HCT116 (cell line): ENCODE measurements around the gene PLEKHO2.

Source experiments
- EGR1 ChIP-seq: IDR thresholded peaks from 2 replicates; pipeline ENCODE4 v1.6.1; 2012; ENCODE audit warnings: low read depth
- ELF1 ChIP-seq: IDR thresholded peaks from 2 replicates; pipeline ENCODE4 v1.6.1; 2012; ENCODE audit warnings: low read depth, borderline replicate concordance
- EZH2 ChIP-seq: fragments of 200-600 bp; sonication (generic); IDR thresholded peaks from 2 replicates; pipeline ENCODE4 v1.6.1; 2017; ENCODE audit warnings: antibody characterized with exemption, mixed run types
- EZH2phosphoT487 ChIP-seq: fragments of 200-600 bp; IDR thresholded peaks from 2 replicates; pipeline ENCODE4 v1.6.1; 2018; ENCODE audit warnings: antibody characterized with exemption, borderline replicate concordance
- FOSL1 ChIP-seq: IDR thresholded peaks from 2 replicates; pipeline ENCODE4 v1.6.1; 2012; ENCODE audit warnings: low read depth
- JUND ChIP-seq: IDR thresholded peaks from 2 replicates; pipeline ENCODE4 v1.6.1; 2012
- POLR2A ChIP-seq: IDR thresholded peaks from 2 replicates; pipeline ENCODE4 v1.7.0; 2011; ENCODE audit warnings: borderline replicate concordance; ENCODE audit not compliant: insufficient read depth, insufficient read length; ENCODE audit errors: extremely low read depth
- POLR2AphosphoS5 ChIP-seq: IDR thresholded peaks from 2 replicates; pipeline ENCODE4 v1.6.1; 2011; ENCODE audit warnings: mild to moderate bottlenecking, low read depth, low read length, moderate library complexity
- SP1 ChIP-seq: IDR thresholded peaks from 2 replicates; pipeline ENCODE4 v1.6.1; 2012; ENCODE audit warnings: low read depth
- TCF7L2 ChIP-seq: IDR thresholded peaks from 2 replicates; pipeline ENCODE4 v1.7.0; 2011; ENCODE audit warnings: borderline replicate concordance, inconsistent platforms; ENCODE audit not compliant: insufficient read depth, insufficient read length; ENCODE audit errors: extremely low read depth
- YY1 ChIP-seq: IDR thresholded peaks from 2 replicates; pipeline ENCODE4 v1.6.1; 2011; ENCODE audit warnings: low read length, low read depth, moderate library complexity, mild to moderate bottlenecking; ENCODE audit not compliant: insufficient replicate concordance; ENCODE audit errors: extremely low read depth
- ZNF274 ChIP-seq: fragments of 200-500 bp; sonication (Bioruptor generic); IDR thresholded peaks from 2 replicates; pipeline ENCODE4 v1.6.1; 2014; ENCODE audit warnings: mild to moderate bottlenecking, low read depth, low read length, inconsistent platforms
- TF ChIP-seq, protein P1 (sequence below), 3 experiments: fragments of 200-600 bp in 1 of 3; sonication (generic) in 1 of 3; IDR thresholded peaks in 2 of 3; conservative IDR thresholded peaks in 1 of 3; 2 replicates each; pipeline ENCODE4 v1.5.1; 2012 to 2017; ENCODE audit warnings: low read depth in 2 of 3, low read length in 2 of 3, antibody characterized with exemption in 1 of 3, borderline replicate concordance in 1 of 3, control low read depth in 1 of 3, mild to moderate bottlenecking in 1 of 3, mixed read lengths in 1 of 3, mixed run types in 1 of 3, moderate library complexity in 1 of 3; ENCODE audit not compliant: insufficient read depth in 1 of 3
- TF ChIP-seq, protein P2 (sequence below): IDR thresholded peaks from 2 replicates; pipeline ENCODE4 v1.6.1; 2012

DNA sequence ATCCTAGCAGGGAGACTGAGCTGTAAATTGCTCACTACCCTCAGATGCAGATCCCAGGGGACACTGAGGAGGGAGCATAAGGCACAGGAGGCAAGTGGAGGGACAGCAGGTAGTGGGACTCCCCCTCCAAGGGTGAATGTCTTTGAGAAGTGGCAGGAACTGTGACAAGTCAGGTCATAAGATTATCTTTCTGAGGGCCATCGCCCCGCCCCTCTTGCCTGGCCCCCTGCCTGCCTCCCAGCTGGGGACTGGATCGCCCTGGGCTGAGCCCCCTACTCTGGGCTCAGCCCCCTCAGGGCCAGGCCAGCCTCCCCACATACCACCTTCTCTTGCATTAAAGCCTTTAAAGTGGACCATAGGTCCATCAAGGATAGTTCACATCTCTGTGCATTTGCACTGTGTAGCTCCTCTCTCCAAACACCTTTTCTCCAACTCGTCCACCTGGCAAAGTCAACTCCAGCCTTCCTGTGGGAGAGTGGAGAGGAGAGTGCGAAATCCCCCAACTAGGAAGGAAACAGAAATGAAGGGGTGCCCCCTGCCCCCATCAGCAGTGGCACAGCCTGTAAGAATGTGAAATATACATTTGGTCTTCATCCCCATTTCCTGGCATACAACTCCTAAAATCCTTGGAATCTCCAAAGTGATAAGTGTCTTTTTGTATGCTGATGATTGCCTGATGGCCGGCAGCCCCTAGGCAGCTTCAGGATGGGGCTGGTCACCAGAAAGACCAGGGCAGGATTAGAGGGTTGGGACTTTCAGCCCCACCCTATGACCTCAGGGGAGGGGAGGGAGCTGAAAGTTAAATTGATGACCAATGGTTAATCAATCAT, 31.0 kb upstream of the PLEKHO2 start:
- TF ChIP-seq, protein P1, sequence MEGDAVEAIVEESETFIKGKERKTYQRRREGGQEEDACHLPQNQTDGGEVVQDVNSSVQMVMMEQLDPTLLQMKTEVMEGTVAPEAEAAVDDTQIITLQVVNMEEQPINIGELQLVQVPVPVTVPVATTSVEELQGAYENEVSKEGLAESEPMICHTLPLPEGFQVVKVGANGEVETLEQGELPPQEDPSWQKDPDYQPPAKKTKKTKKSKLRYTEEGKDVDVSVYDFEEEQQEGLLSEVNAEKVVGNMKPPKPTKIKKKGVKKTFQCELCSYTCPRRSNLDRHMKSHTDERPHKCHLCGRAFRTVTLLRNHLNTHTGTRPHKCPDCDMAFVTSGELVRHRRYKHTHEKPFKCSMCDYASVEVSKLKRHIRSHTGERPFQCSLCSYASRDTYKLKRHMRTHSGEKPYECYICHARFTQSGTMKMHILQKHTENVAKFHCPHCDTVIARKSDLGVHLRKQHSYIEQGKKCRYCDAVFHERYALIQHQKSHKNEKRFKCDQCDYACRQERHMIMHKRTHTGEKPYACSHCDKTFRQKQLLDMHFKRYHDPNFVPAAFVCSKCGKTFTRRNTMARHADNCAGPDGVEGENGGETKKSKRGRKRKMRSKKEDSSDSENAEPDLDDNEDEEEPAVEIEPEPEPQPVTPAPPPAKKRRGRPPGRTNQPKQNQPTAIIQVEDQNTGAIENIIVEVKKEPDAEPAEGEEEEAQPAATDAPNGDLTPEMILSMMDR (IDR thresholded peaks at IDR 0.05 in 2 of 3, conservative IDR thresholded peaks at IDR 0.05 in 1 of 3; ENCODE audit: borderline replicate concordance in 1 of 3, insufficient read depth in 1 of 3, low read depth in 2 of 3, low read length in 2 of 3) = no peak
- TF ChIP-seq POLR2AphosphoS5 = no peak
- no peak for TF ChIP-seq SP1
- TF ChIP-seq YY1 = no peak
- no peak for TF ChIP-seq FOSL1
- no peak for TF ChIP-seq POLR2A
- no peak for TF ChIP-seq EZH2phosphoT487
- TF ChIP-seq EZH2 = no peak
- TF ChIP-seq, protein P2, sequence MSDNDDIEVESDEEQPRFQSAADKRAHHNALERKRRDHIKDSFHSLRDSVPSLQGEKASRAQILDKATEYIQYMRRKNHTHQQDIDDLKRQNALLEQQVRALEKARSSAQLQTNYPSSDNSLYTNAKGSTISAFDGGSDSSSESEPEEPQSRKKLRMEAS = no peak
- TF ChIP-seq ELF1 = no peak
- TF ChIP-seq TCF7L2 = no peak
- TF ChIP-seq JUND = no peak
- no peak for TF ChIP-seq EGR1
- TF ChIP-seq ZNF274 = no peak
